ENCODE data around the gene IGIP.

DNA sequence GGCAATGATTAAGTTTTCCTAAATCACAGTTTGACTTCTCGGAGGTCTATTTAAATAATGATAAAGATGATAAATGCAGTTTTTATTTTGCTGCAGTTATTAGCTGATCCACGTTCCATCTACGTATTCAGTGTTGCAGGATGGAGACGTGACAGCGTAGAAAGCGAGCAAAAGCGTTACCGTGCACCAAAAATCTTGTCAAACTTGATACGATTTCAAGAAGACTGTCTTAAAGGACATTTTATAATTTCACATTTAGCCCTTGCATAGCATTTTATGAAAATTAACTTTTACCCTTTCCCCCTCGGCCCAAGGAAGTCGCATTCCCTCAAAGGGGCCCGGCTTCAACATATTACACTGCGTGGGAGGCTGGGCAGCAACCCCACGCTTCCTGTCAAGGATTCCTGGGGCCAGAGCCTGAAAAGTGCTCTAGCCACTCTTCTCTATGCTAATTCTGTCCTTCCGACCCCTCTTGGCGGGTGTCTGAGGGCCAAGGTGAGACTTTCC, 18.9 kb upstream of the IGIP start:
- TF ChIP-seq CTCF (IDR thresholded peaks at IDR 0.05) = no peak
- TF ChIP-seq EZH2 (IDR thresholded peaks at IDR 0.05; ENCODE audit: borderline replicate concordance, insufficient read depth, low read depth, low read length, poor library complexity, severe bottlenecking) = no peak
